ENCODE measurements around the gene CSNK1D.
A peak's percentile ranks its signal among the peaks of the same experiment; 100 is the strongest.

Gene CSNK1D

GRCh38 chr17:82273327-82274133, at the start of gene CSNK1D:
CSNK1D (minus strand) TSS chr17:82273700; CDS start chr17:82273381, 319 bp downstream.
- peak; percentile 83 for DNase-seq

GRCh38 chr17:82322526-82323453, 49.3 kb upstream of the CSNK1D start:
- DNase-seq, result no peak

- DNase-seq, result no peak
These were observed 48.5 kb upstream of the CSNK1D start for GRCh38 chr17:82321947-82322466.

- DNase-seq, result no peak
These were observed 47.7 kb upstream of the CSNK1D start for GRCh38 chr17:82320956-82321927.

- DNase-seq, result no peak
These were observed 46.8 kb upstream of the CSNK1D start for GRCh38 chr17:82320140-82320840.

- no peak for DNase-seq
These were observed 46.1 kb upstream of the CSNK1D start for GRCh38 chr17:82319619-82320062.

- no peak for DNase-seq
These were observed 45.5 kb upstream of the CSNK1D start for GRCh38 chr17:82318772-82319606.

GRCh38 chr17:82318169-82318498, 44.6 kb upstream of the CSNK1D start:
- no peak for DNase-seq

GRCh38 chr17:82317394-82318168, 44.1 kb upstream of the CSNK1D start, which contains the start of gene CD7:
CD7 (minus strand) TSS chr17:82317608; CDS start chr17:82317495, 113 bp downstream.
- DNase-seq, result no peak

GRCh38 chr17:82316651-82317393, 43.3 kb upstream of the CSNK1D start:
- no peak for DNase-seq

GRCh38 chr17:82315703-82316358, 42.3 kb upstream of the CSNK1D start:
- no peak for DNase-seq

GRCh38 chr17:82314727-82315605, 41.5 kb upstream of the CSNK1D start:
- no peak for DNase-seq

GRCh38 chr17:82314012-82314726, 40.7 kb upstream of the CSNK1D start:
- no peak for DNase-seq

GRCh38 chr17:82313195-82314011, 39.9 kb upstream of the CSNK1D start:
- no peak for DNase-seq

- no peak for DNase-seq
These were observed 38.5 kb upstream of the CSNK1D start for GRCh38 chr17:82311971-82312370.

- DNase-seq, result no peak
These were observed 37.4 kb upstream of the CSNK1D start for GRCh38 chr17:82310877-82311276.

All from NCI-H2227 treated with DMSO at 0.1 percent for 48 hours (cell line).